Activated CD4-positive, alpha-beta T cell treated with anti-CD3 and anti-CD28 coated beads for 24 hours (primary cell): ENCODE results near the gene TENT5C.

ENCODE experiments used
- DNase-seq, 2 donors: peaks; one replicate each; pipeline ENCODE4 v3.0.0-alpha.2; 2020; ENCODE audit warnings: low read depth in 2 of 2

TENT5C gene

GRCh38 chr1:117592155-117592554 lies 13.7 kb upstream of the TENT5C start:
- DNase-seq = no peak

- DNase-seq = no peak
Observed at GRCh38 chr1:117594261-117594990, 11.4 kb upstream of the TENT5C start.

- DNase-seq = no peak
Observed at GRCh38 chr1:117596023-117596720, 9.7 kb upstream of the TENT5C start.

- no peak for DNase-seq
Observed at GRCh38 chr1:117598489-117598888, 7.4 kb upstream of the TENT5C start.

- DNase-seq = no peak
Observed at GRCh38 chr1:117599286-117600221, 6.3 kb upstream of the TENT5C start.

GRCh38 chr1:117600325-117600943 lies 5.4 kb upstream of the TENT5C start:
- DNase-seq = no peak

- DNase-seq = no peak
Observed at GRCh38 chr1:117600966-117601365, 4.9 kb upstream of the TENT5C start.

- DNase-seq = no peak
Observed at GRCh38 chr1:117602862-117603261, 3.0 kb upstream of the TENT5C start.

GRCh38 chr1:117605164-117605773 lies 579 bp upstream of the TENT5C start:
- no peak for DNase-seq

- peak; percentile 19 to 24 for DNase-seq
Observed at GRCh38 chr1:117606649-117607430, 992 bp downstream of the TENT5C start.

GRCh38 chr1:117607471-117607870 lies 1.6 kb downstream of the TENT5C start:
- DNase-seq = peak in 1 of 2 donors; percentile 11

GRCh38 chr1:117608115-117608615 lies 2.3 kb downstream of the TENT5C start:
- no peak for DNase-seq

GRCh38 chr1:117608758-117609157 lies 2.9 kb downstream of the TENT5C start:
- DNase-seq = no peak

GRCh38 chr1:117609471-117609911 lies 3.6 kb downstream of the TENT5C start:
- no peak for DNase-seq

- DNase-seq = no peak
Observed at GRCh38 chr1:117610036-117610435, 4.2 kb downstream of the TENT5C start.

GRCh38 chr1:117611121-117611601 lies 5.3 kb downstream of the TENT5C start:
- DNase-seq = no peak

GRCh38 chr1:117611894-117612483 lies 6.1 kb downstream of the TENT5C start:
- no peak for DNase-seq

- DNase-seq = no peak
Observed at GRCh38 chr1:117612517-117613248, 6.8 kb downstream of the TENT5C start.
